ENCODE data around the gene FECH. TPM values are rescaled to one million over a fixed set of nuclear protein-coding genes. Genes with fewer than 3 reads are reported as not detected.

Gene FECH
- total RNA-seq, 1 experiment from 2014 or later = 16.6 TPM

- Mint-ChIP-seq H3K9me3 (no peaks in the 10 kb centered on the region), H3K4me1 (peaks cover 7% of the 10 kb centered on the region), H3K4me3 (no peak overlapping the region), H3K27me3 (ENCODE audit: low read depth) (no peaks in the 10 kb centered on the region), H3K27ac (no peak overlapping the region), H3K36me3 (peaks cover 13% of the 10 kb centered on the region)
- DNase-seq (ENCODE audit: low spot score) = no peak
- ChIA-PET POLR2A (no interaction called here), CTCF (interaction anchor here (0.6 to 3.4 kb wide), 18 partner anchors 9 to 1746 kb away, joined by 3 to 14 read pairs (median 4); no protein-coding TSS in a partner anchor)
- ATAC-seq = peak; percentile 62
- TF ChIP-seq ATF1 (CRISPR knock-in tag; IDR thresholded peaks at IDR 0.05) = no peak
- TF ChIP-seq, protein P1, sequence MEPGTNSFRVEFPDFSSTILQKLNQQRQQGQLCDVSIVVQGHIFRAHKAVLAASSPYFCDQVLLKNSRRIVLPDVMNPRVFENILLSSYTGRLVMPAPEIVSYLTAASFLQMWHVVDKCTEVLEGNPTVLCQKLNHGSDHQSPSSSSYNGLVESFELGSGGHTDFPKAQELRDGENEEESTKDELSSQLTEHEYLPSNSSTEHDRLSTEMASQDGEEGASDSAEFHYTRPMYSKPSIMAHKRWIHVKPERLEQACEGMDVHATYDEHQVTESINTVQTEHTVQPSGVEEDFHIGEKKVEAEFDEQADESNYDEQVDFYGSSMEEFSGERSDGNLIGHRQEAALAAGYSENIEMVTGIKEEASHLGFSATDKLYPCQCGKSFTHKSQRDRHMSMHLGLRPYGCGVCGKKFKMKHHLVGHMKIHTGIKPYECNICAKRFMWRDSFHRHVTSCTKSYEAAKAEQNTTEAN (CRISPR knock-in tag; IDR thresholded peaks at IDR 0.05) = no peak
- TF ChIP-seq, protein P2, sequence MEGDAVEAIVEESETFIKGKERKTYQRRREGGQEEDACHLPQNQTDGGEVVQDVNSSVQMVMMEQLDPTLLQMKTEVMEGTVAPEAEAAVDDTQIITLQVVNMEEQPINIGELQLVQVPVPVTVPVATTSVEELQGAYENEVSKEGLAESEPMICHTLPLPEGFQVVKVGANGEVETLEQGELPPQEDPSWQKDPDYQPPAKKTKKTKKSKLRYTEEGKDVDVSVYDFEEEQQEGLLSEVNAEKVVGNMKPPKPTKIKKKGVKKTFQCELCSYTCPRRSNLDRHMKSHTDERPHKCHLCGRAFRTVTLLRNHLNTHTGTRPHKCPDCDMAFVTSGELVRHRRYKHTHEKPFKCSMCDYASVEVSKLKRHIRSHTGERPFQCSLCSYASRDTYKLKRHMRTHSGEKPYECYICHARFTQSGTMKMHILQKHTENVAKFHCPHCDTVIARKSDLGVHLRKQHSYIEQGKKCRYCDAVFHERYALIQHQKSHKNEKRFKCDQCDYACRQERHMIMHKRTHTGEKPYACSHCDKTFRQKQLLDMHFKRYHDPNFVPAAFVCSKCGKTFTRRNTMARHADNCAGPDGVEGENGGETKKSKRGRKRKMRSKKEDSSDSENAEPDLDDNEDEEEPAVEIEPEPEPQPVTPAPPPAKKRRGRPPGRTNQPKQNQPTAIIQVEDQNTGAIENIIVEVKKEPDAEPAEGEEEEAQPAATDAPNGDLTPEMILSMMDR (IDR thresholded peaks at IDR 0.05) = peak; percentile 75
- TF ChIP-seq, protein P3, sequence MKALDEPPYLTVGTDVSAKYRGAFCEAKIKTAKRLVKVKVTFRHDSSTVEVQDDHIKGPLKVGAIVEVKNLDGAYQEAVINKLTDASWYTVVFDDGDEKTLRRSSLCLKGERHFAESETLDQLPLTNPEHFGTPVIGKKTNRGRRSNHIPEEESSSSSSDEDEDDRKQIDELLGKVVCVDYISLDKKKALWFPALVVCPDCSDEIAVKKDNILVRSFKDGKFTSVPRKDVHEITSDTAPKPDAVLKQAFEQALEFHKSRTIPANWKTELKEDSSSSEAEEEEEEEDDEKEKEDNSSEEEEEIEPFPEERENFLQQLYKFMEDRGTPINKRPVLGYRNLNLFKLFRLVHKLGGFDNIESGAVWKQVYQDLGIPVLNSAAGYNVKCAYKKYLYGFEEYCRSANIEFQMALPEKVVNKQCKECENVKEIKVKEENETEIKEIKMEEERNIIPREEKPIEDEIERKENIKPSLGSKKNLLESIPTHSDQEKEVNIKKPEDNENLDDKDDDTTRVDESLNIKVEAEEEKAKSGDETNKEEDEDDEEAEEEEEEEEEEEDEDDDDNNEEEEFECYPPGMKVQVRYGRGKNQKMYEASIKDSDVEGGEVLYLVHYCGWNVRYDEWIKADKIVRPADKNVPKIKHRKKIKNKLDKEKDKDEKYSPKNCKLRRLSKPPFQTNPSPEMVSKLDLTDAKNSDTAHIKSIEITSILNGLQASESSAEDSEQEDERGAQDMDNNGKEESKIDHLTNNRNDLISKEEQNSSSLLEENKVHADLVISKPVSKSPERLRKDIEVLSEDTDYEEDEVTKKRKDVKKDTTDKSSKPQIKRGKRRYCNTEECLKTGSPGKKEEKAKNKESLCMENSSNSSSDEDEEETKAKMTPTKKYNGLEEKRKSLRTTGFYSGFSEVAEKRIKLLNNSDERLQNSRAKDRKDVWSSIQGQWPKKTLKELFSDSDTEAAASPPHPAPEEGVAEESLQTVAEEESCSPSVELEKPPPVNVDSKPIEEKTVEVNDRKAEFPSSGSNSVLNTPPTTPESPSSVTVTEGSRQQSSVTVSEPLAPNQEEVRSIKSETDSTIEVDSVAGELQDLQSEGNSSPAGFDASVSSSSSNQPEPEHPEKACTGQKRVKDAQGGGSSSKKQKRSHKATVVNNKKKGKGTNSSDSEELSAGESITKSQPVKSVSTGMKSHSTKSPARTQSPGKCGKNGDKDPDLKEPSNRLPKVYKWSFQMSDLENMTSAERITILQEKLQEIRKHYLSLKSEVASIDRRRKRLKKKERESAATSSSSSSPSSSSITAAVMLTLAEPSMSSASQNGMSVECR (CRISPR knock-in tag; IDR thresholded peaks at IDR 0.05; ENCODE audit: borderline replicate concordance) = no peak
- TF ChIP-seq, protein P4, sequence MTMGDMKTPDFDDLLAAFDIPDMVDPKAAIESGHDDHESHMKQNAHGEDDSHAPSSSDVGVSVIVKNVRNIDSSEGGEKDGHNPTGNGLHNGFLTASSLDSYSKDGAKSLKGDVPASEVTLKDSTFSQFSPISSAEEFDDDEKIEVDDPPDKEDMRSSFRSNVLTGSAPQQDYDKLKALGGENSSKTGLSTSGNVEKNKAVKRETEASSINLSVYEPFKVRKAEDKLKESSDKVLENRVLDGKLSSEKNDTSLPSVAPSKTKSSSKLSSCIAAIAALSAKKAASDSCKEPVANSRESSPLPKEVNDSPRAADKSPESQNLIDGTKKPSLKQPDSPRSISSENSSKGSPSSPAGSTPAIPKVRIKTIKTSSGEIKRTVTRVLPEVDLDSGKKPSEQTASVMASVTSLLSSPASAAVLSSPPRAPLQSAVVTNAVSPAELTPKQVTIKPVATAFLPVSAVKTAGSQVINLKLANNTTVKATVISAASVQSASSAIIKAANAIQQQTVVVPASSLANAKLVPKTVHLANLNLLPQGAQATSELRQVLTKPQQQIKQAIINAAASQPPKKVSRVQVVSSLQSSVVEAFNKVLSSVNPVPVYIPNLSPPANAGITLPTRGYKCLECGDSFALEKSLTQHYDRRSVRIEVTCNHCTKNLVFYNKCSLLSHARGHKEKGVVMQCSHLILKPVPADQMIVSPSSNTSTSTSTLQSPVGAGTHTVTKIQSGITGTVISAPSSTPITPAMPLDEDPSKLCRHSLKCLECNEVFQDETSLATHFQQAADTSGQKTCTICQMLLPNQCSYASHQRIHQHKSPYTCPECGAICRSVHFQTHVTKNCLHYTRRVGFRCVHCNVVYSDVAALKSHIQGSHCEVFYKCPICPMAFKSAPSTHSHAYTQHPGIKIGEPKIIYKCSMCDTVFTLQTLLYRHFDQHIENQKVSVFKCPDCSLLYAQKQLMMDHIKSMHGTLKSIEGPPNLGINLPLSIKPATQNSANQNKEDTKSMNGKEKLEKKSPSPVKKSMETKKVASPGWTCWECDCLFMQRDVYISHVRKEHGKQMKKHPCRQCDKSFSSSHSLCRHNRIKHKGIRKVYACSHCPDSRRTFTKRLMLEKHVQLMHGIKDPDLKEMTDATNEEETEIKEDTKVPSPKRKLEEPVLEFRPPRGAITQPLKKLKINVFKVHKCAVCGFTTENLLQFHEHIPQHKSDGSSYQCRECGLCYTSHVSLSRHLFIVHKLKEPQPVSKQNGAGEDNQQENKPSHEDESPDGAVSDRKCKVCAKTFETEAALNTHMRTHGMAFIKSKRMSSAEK (CRISPR knock-in tag; IDR thresholded peaks at IDR 0.05; ENCODE audit: borderline replicate concordance) = no peak
Measured at GRCh38 chr18:57561728-57562423, 24.6 kb downstream of the FECH start.

GRCh38 chr18:57561261-57561660 is 25.2 kb downstream of the FECH start:
- no peak for DNase-seq (ENCODE audit: low spot score)
- no peaks in the 10 kb centered on the region for H3K27me3 Mint-ChIP-seq (ENCODE audit: low read depth)
- no peaks in the 10 kb centered on the region for H3K9me3 Mint-ChIP-seq
- H3K4me1 Mint-ChIP-seq = peaks cover 7% of the 10 kb centered on the region
- no peak overlapping the region for H3K4me3 Mint-ChIP-seq
- ChIA-PET POLR2A (no interaction called here), CTCF (interaction anchor here (0.6 to 3.4 kb wide), 14 partner anchors 10 to 859 kb away, joined by 3 to 14 read pairs (median 4); no protein-coding TSS in a partner anchor)
- H3K36me3 Mint-ChIP-seq = peaks cover 13% of the 10 kb centered on the region
- TF ChIP-seq ETV6 (CRISPR knock-in tag; IDR thresholded peaks at IDR 0.05) = no peak
- no peak for TF ChIP-seq EMX1 (CRISPR knock-in tag; IDR thresholded peaks at IDR 0.05)
- no peak for TF ChIP-seq ZNF232 (CRISPR knock-in tag; IDR thresholded peaks at IDR 0.05)
- TF ChIP-seq ZNF423 (CRISPR knock-in tag; IDR thresholded peaks at IDR 0.05) = no peak
- TF ChIP-seq AFF4 (CRISPR knock-in tag; IDR thresholded peaks at IDR 0.05; ENCODE audit: borderline replicate concordance) = no peak
- TF ChIP-seq MXD4 (CRISPR knock-in tag; IDR thresholded peaks at IDR 0.05; ENCODE audit: borderline replicate concordance) = no peak
- no peak for TF ChIP-seq ZBTB21 (CRISPR knock-in tag; IDR thresholded peaks at IDR 0.05; ENCODE audit: borderline replicate concordance)
- no peak for TF ChIP-seq ZNF416 (CRISPR knock-in tag; IDR thresholded peaks at IDR 0.05)
- ATAC-seq = peak; percentile 9; the same call in 1 of the 2 replicates
- no peak overlapping the region for H3K27ac Mint-ChIP-seq
